ENCODE measurements around the gene DUSP28.
A peak's percentile ranks its signal among the peaks of the same experiment; 100 is the strongest.
"Not testable (repeated sequence)": the region's sequence is repeated elsewhere in the genome, so short reads cannot be mapped to it uniquely, and the experiment has no call there.

The DUSP28 gene

GRCh38 chr2:240560084-240560479 lies at the start of gene DUSP28:
Gene DUSP28, plus strand, starts transcription at chr2:240560357. Its CDS starts 328 bp downstream, at chr2:240560685.
- peak; percentile 91 for DNase-seq (ENCODE audit: low spot score)

GRCh38 chr2:240510513-240511210 lies 49.5 kb upstream of the DUSP28 start:
- DNase-seq (ENCODE audit: low spot score): no peak

DNA sequence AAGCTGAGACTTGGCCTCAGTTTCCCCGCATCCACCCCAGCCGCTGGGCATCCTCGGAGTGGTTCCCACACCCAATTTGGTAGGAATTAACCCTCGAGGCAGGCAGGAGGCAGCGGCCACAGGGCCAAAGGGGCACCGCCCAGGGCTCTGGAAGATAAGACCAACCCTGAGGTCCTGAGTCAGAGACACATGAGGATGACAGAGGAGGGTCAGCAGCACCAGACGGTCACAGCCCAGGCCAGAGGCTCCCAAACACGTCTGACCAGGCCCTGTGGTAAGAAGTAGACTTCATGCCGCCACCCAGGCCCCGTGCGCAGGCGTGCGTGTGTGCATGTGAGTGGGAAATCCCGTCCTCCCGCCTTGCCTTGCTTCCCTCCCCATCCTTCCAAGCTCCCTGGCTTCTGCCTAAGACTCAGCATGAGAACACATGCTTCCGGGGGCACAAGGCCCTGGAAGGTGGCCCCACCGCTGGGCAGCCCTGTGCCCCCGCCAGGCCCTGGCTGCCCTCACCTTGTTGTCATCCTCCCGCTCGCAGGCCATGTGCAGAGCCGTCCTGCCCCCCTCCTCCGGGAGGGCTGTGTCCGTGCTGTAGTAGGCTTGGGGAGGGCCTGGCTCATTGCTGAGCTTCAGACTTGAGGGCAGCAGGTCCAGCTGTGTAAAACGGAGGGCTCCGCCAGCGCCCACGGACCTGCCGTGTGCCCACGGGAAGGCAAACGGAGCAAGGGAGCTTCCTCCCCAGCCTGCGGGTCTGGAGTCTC lies 48.6 kb upstream of the DUSP28 start:
- no peak for DNase-seq (ENCODE audit: low spot score)

- no peak for DNase-seq (ENCODE audit: low spot score)
These were observed 48.1 kb upstream of the DUSP28 start for GRCh38 chr2:240512109-240512485.

- DNase-seq (ENCODE audit: low spot score): no peak
These were observed 47.3 kb upstream of the DUSP28 start for GRCh38 chr2:240512666-240513535.

DNA sequence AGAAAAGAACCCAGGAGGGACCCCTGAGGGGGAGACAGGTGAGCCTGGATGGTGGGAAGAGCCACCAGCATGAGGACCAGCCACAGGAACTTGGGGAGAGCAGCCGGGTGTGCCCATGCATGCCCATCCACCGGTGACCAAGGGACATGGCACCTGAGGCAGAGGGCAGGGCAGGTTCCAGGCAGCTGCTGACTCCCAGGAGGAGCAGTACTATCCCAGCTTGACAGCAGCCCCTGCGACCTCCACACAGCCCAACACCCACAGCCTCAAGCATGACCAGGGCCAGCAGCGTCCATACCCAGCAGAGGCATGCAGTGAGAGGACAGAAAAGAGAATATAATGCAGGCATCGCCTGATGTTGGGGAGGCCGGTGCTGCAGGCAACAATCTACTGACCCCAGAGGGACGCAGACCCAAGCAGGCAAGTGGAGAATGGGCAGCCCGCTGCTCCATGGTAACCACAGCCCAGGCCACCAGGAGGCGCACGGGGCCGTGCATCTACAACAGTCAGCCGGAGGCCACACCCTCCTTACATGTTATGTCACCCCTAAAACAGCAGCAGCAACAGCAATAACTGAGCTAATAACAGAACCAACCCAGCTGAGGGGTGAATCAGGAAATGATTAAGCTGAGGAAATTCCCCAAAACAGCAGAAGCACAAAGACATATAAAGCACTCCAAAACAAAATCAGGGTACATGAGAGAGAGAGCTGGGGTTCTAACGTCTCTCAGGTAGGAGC lies 46.4 kb upstream of the DUSP28 start:
- peak; percentile 24 for DNase-seq (ENCODE audit: low spot score)

DNA sequence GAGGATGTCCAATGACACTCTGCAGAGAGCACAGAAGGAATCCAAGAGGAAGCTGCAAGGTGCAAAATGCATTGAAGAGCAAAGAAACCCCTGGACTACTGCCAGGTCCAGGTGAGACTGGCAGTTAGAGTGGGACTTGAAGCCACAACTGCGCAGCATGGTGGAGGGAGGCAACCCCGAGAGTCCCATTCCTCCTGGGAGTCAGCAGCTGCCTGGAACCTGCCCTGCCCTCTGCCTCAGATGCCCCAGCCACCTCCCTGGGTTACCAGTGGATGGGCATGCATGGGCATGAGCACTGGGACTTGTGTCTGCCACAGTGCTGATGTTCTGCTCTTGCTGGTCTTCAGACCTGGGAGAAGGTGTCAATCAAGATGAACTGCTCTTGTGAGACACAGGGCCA lies 45.5 kb upstream of the DUSP28 start:
- DNase-seq (ENCODE audit: low spot score): no peak

GRCh38 chr2:240517342-240517741 lies 42.8 kb upstream of the DUSP28 start:
- no peak for DNase-seq (ENCODE audit: low spot score)

DNA sequence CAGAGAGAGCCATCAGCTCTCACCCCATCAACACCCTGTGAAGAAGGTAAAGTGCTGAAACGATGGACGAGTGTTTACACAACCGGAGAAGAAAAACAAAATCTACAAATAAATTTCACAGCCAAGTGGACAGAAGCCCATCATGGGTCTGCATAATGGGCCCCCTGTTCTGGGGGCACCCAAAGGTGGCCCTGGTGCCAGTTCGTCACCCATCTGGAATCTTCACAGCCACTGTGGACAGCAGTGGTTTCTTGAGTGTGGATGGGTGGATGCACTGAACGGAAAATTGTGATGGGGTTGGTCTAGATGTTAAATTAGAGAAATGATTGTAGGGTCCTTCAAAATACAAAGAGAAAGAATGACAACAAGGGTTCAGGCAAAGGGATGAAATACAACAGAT lies 41.2 kb upstream of the DUSP28 start:
- DNase-seq (ENCODE audit: low spot score): no peak

GRCh38 chr2:240519396-240520129 lies 40.6 kb upstream of the DUSP28 start:
- no peak for DNase-seq (ENCODE audit: low spot score)

DNA sequence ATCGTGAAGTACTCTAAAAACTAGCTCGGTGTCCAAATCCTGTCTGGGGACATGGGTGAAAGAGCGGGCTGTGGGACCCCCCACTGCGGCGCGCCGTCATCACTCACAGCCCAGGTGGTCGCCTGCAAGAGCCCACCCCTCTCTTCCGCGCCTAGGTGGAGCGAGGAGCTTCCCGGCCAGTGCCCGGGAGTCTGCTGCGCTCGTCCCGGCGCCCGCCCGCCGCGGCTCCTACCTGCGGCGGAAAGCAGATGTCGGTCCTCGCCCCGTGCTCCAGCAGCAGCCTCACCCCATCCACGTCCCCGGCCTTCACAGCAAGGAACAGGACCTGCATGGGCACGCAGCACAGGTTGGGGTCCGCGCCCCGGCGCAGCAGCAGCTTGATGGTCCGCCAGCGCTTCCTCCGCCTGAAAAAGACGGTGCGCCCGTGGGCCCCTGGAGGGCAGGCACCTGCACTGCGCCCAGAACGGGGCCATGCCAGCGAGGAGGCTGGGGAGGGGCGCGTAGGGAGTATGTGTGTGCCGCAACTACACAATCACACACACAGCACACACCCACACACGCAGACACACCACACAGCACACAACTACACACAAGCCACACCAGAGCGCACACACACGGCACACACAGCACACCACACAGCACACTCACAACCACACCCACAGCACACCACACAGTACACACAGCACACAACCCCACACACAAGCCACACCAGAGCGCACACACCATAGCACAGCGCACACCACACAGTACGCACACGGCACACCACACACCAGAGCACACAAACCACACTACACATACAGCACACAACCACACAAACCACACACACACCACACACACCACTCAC lies 39.8 kb upstream of the DUSP28 start:
- DNase-seq (ENCODE audit: low spot score): no peak

DNA sequence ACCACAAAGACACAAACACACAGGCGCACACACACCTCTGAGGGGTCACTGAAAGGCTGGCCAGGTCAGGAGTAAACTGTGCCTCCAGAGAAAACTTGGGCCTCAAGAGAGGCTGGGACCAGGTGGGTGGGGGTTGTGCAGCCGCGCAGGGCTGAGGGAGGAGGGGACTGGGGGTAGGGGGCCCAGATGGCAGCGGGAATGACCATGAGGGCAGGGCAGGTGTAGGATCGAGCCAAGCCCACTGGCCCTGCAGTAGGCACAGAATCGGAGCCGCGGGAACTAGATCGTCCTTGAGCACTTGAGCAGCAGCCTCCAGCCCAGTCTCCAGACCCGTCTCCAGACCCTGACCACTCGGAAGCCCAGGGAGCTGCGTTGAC lies 39.2 kb upstream of the DUSP28 start:
- no peak for DNase-seq (ENCODE audit: low spot score)

DNA sequence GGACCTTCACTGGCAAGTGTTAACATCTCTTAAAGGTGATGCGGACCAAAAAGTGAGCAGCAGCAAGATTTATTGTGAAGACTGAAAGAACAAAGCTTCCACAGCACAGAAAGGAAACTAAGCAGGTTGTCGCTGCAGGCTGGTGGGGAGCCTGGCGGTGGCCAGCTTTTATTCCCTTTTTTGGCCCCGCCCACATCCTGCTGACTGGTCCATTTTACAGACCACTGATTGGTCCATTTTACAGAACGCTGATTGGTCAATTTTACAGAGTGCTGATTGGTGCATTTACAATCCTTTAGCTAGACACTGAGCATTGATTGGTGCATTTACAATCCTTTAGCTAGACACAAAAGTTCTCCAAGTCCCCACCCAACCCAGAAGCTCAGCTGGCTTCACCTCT lies 38.3 kb upstream of the DUSP28 start:
- DNase-seq (ENCODE audit: low spot score): not testable (repeated sequence)

DNA sequence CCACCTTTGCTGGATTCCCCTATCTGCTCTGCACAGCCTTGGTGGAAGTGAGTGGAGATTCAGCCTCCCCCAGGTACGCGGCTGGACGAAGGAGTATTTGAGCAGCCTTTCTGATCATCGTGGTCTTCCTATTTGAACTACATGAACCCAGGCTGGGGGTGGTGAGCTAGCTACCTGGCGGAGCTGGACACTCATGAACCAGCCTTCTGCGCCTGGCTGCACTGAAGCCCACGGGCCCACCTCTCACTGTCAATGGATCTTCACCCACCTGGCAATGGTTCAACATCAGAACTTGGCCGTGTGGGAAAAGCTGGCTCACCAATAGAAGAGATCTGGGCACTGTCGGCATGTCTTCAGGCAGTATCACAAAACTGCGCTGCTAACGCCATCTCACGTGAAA lies 37.8 kb upstream of the DUSP28 start:
- no peak for DNase-seq (ENCODE audit: low spot score)

- no peak for DNase-seq (ENCODE audit: low spot score)
These were observed 36.5 kb upstream of the DUSP28 start for GRCh38 chr2:240523451-240524281.

DNA sequence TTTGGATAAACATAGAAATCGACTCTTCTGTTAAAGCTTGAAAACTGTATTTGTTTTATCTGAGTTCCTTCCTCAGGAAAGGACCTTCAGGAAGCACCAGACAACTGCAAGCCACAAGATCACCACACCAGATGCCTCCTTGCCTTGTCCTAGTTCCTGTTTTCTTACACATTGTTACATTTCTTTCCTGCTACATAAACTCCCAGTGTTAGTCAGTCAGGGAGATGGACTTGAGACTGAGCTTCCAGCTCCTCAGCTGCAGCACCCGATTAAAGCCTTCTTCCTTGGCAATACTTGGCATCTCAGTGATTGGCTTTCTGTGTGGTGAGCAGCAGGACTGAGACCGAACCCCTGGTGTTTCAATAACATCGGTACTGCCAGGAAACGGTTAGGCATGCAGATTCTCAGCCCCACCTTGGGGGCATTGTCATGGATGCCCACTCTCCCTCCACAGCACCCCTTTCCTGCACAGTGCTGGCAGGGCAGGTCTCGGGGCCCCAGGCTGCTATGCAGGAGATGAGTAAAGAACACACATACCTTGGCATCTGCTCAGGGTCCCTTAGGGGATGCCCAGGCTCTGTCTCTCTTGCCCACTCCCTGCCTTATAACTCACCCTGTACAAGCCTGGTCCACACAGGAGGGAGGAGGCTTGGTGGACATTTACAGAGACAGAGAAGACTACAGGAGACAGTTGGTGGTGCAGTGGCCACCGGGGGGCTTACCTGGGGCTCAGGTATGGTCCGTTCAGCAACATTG lies 35.0 kb upstream of the DUSP28 start:
- no peak for DNase-seq (ENCODE audit: low spot score)

GRCh38 chr2:240525802-240526201 lies 34.4 kb upstream of the DUSP28 start:
- no peak for DNase-seq (ENCODE audit: low spot score)

DNA sequence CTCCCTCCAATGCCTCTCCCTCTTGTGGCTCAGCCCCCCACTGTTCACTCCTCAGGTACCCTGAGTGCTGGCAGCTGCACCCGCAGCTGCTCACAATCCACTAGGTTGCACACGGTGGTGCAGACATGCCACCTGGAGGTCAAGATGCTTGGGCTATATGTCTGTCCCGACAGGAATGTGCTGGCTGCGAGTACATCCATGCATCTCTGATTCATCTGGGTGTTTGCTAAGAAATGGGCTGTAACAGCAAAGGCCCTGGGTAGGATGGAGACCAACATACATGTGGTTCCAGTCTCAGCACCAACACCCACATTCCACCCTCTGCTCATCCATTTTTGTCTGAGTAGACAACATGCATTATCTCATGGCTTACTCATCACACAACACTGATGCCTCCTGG lies 33.6 kb upstream of the DUSP28 start:
- DNase-seq (ENCODE audit: low spot score): no peak
